Upper lobe of right lung (tissue), 1 donor: Measurements from ENCODE around the gene ACP5. TPM values are rescaled to one million over a fixed set of nuclear protein-coding genes. Genes with fewer than 3 reads are reported as not detected.
"Not testable (repeated sequence)": the region's sequence is repeated elsewhere in the genome, so short reads cannot be mapped to it uniquely, and the experiment has no call there.

Source experiments
- ATAC-seq: fragments of 200-7000 bp; cut with Tn5 transposase; one replicate; pipeline ENCODE4 v1.9.1; 2020; ENCODE audit warnings: mild to moderate bottlenecking, moderate library complexity
- DNase-seq: peaks from one replicate; pipeline ENCODE4 v3.0.0-alpha.2; 2020
- H3K27ac ChIP-seq: fragments of 200-600 bp; one replicate; pipeline ENCODE4 v1.8.0; 2022
- H3K27me3 ChIP-seq: fragments of 200-600 bp; one replicate; pipeline ENCODE4 v1.8.0; 2022; ENCODE audit warnings: mild to moderate bottlenecking
- H3K36me3 ChIP-seq: fragments of 200-600 bp; one replicate; pipeline ENCODE4 v1.8.0; 2022
- H3K4me1 ChIP-seq: fragments of 200-600 bp; one replicate; pipeline ENCODE4 v1.8.0; 2022
- H3K4me3 ChIP-seq: fragments of 200-600 bp; one replicate; pipeline ENCODE4 v1.8.0; 2022; ENCODE audit warnings: mild to moderate bottlenecking
- H3K9me3 ChIP-seq: fragments of 200-600 bp; one replicate; pipeline ENCODE4 v1.8.0; 2022
- CTCF ChIP-seq: fragments of 200-600 bp; IDR thresholded peaks from one replicate; pipeline ENCODE4 v1.8.0; 2022; ENCODE audit warnings: antibody characterized with exemption
- intact Hi-C: fragments of 100-400 bp; cut with DNase I; formaldehyde crosslinking; loops from one replicate; pipeline ENCODE4 v1.11.0; 2022
- long read RNA-seq: library from polyadenylated mRNA; unstranded; transcript quantifications from one replicate; pipeline ENCODE4 v2.0.0, GENCODE V29; 2021
- total RNA-seq: library from RNA; stranded (reverse); fragmentation: NEBNext Ultra II Directional; extraction: Animal tissue kit (Norgen Biotek cat#: 25700); gene quantifications from one replicate; pipeline ENCODE4 v1.2.1, GENCODE V29; 2021
- donor health status: DM: no; HTN: yes; CAD: no; lungs with severe emphysema.

ACP5 gene
- total RNA-seq: 429 TPM
- long read RNA-seq, transcript ACP5-213 (5 exons, 1,381 nt): major isoform, 93 of 373 reads
- long read RNA-seq, transcript ACP5-202 (6 exons, 1,527 nt): minor isoform, 60 of 373 reads
- long read RNA-seq, transcript ACP5-212 (7 exons, 1,699 nt): minor isoform, 7 of 373 reads
- long read RNA-seq, transcript ACP5-201 (7 exons, 1,630 nt): minor isoform, 54 of 373 reads
- long read RNA-seq, partial matches to known transcripts: 143 of 373 reads
- long read RNA-seq, other reads (novel, unspliced or antisense): 16 of 373 reads

DNA sequence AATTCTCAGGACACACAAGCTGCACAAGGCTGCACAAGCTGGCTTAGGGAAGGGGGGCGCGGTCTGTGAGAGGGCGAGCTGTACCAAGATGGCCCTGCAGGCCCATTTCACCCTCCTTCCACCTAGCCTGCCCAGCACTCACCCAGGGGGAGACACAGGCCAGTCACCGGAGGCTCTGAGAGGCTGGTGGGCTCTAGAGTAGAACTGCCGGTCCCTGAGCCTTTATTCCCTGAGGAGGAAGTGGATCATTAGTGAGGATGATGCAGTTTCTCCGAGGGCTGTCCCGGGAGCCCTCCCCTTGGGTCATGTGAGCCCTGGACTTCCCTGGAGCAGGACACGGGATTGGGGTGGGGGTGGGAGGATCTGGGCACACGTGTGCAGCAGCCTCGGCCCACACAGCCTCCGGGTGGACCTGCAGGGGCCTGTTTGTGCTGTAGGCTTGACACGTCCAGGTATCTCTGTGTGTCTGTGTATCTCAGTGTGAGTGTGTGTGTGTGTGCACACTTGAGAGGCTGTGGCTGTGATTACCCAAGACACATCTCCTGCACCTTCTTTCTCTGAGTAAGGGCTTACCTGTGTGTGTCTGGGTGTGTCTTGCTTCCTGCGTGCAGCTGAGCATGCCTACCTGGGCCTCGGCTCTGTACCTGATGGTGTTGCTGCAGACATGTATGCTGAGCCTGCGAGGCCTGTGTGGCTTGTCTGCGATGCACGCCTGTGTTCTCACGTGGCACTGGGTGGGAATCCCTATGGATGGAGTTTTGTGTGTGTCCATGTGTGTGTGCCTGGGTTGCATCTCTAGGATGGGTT is at the start of gene ACP5:
Gene ACP5 (minus strand): TSS at position 195 of the 807 bp plus-strand sequence. CDS start 328 bp downstream, outside the sequence.
- DNase-seq: peak; percentile 78
- H3K27ac ChIP-seq: peak within 1 kb of the TSS; percentile 84
- peak; percentile 51 for ATAC-seq

DNA sequence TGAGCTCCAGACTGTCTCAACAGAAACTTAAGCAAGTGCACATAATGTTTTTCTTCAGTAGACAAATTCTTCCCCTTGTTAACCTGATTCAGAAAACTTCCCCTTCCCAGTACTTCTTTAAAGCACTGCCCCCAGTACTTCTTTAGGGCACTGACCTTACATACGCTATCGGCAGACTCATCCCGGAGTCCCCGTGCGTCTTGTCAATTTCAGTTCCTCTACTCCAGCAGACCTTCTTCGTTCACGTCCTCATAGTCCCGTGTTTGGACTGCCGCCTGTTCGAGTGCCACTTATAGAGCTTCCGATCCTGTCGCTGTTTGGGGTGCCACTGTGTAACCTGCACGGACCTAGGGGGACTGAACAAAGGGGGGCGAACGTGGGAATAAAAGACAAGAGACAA is 48.8 kb upstream of the ACP5 start:
- no peaks in the 10 kb centered on the region for H3K9me3 ChIP-seq
- DNase-seq: no peak
- H3K4me1 ChIP-seq: peaks cover 11% of the 10 kb centered on the region
- no peak overlapping the region for H3K27ac ChIP-seq
- no peak overlapping the region for H3K4me3 ChIP-seq
- no peak for TF ChIP-seq CTCF
- peak; percentile 53 for ATAC-seq
- intact Hi-C loops: no loop called here
- H3K36me3 ChIP-seq: peaks cover under 1% of the 10 kb centered on the region
- no peaks in the 10 kb centered on the region for H3K27me3 ChIP-seq

More for the DNA sequence above, at the start of gene ACP5:
- no peaks in the 10 kb centered on the region for H3K27me3 ChIP-seq
- peak within 1 kb of the TSS; percentile 58 for H3K4me3 ChIP-seq
- intact Hi-C loops: no loop called here
- H3K4me1 ChIP-seq: peaks cover 36% of the 10 kb centered on the region
- no peak for TF ChIP-seq CTCF
- H3K36me3 ChIP-seq: no peaks in the 10 kb centered on the region
- H3K9me3 ChIP-seq: no peaks in the 10 kb centered on the region

GRCh38 chr19:11624069-11624463 is 46.6 kb upstream of the ACP5 start:
- H3K9me3 ChIP-seq: no peaks in the 10 kb centered on the region
- peaks cover 11% of the 10 kb centered on the region for H3K4me1 ChIP-seq
- peaks cover 22% of the 10 kb centered on the region for H3K36me3 ChIP-seq
- DNase-seq: no peak
- peak overlapping the region; percentile 42 for H3K4me3 ChIP-seq
- TF ChIP-seq CTCF: no peak
- H3K27me3 ChIP-seq: no peaks in the 10 kb centered on the region
- H3K27ac ChIP-seq: no peak overlapping the region
- intact Hi-C loops: no loop called here
- no peak for ATAC-seq

DNA sequence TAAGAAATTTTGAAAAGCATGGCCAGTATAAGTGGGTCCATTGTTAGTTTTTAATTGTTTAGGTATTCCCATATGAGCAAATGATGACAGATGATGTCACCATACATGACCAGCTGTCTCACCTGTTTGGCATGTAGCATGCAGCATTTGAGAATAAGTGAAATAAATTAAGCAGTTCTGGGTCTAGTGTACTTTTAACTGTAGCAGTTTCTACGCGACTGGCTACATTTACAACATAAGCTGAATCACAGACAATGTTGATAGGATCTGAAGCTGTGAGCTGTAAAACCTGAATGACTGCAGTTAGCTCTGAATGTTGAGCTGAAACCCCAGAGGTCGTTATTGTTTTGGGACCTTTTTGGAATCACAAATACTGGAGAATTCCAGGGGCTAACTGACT is 45.0 kb upstream of the ACP5 start:
- ATAC-seq, intact Hi-C loops: not testable (repeated sequence)
- H3K4me1 ChIP-seq: peaks cover 11% of the 10 kb centered on the region

DNA sequence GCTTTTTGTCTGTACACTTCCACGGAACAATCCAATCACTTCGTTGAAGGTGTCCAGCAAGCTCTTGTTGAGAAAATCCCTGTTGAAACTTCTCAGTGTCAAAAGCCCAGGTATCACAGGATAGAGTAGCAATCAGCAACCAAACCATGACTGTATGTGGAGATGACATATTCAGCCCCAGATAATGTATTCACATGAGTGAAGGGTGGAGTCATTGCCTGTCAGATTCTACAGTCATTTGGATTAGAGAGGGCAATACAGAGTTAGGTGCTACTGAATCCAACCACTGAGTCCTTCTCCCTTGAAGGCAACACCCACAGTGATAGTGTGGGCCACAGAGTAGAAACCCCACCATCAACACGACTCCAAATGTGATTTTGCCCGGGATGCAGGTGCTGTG is 43.1 kb upstream of the ACP5 start:
- H3K4me1 ChIP-seq: peaks cover 11% of the 10 kb centered on the region
- DNase-seq (no peak), ATAC-seq (no peak)
- peaks cover 48% of the 10 kb centered on the region for H3K36me3 ChIP-seq
- no peak overlapping the region for H3K27ac ChIP-seq
- TF ChIP-seq CTCF: no peak
- intact Hi-C loops: no loop called here
- H3K4me3 ChIP-seq: no peak overlapping the region
- H3K9me3 ChIP-seq: peaks cover 14% of the 10 kb centered on the region
- H3K27me3 ChIP-seq: no peaks in the 10 kb centered on the region

More for the DNA sequence above, 45.0 kb upstream of the ACP5 start:
- not testable (repeated sequence) for H3K27me3 ChIP-seq, H3K4me3 ChIP-seq, DNase-seq, H3K27ac ChIP-seq, H3K9me3 ChIP-seq
- peaks cover 29% of the 10 kb centered on the region for H3K36me3 ChIP-seq
